HG03159 (cell line): Measurements from ENCODE around the gene ZNF729.
"Not testable (repeated sequence)": the region's sequence is repeated elsewhere in the genome, so short reads cannot be mapped to it uniquely, and the experiment has no call there.

Experiments used
- ATAC-seq: cut with Tn5 transposase; IDR thresholded peaks from one replicate; pipeline ENCODE4 v1.9.1; 2021; ENCODE audit warnings: mild to moderate bottlenecking, moderate library complexity; ENCODE audit not compliant: unreplicated experiment

ZNF729 gene

GRCh38 chr19:22286151-22286810, at the start of gene ZNF729:
ZNF729 (plus strand) TSS chr19:22286441; CDS start chr19:22286526, 85 bp downstream.
- ATAC-seq, result no peak

DNA sequence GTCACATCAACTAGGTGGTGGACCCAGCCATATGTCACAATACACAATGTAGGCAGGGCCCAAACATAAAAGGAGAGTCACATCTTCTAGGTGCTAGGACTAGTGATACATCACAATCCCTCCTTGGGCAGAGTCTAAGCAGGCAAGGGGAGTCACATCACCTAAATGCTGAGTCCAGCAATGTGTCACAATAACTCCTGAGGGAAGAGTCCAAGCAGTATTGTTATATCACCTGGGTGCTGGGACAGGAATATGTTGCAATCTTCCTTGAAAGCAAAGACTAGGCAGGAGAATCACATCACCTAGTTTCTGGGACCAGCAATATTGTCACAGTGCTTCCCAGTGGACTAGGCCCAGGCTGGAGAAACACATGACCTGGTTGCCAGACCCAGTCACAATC, 29.4 kb upstream of the ZNF729 start:
- ATAC-seq, result no peak

DNA sequence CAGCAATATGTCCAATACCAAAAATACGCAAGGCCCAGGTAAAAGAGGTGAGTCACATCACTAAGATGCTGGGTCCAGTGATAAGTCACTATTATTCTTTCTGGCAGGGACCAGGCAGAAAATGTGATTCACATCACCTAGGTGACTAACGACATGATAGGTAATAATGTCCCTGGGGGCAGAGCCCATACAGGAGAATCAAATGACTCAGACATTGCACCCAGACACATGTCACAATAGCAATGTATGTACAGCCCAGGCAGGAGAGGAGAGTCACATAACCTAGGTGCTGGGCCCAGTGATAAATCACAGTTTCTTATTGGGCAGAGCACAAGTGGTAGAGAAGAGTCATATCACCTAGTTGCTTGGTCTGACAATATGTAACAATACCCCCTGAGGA, 28.9 kb upstream of the ZNF729 start:
- no peak for ATAC-seq

GRCh38 chr19:22257916-22258315, 28.3 kb upstream of the ZNF729 start:
- ATAC-seq, result no peak

GRCh38 chr19:22260499-22260898, 25.7 kb upstream of the ZNF729 start:
- ATAC-seq, result no peak

DNA sequence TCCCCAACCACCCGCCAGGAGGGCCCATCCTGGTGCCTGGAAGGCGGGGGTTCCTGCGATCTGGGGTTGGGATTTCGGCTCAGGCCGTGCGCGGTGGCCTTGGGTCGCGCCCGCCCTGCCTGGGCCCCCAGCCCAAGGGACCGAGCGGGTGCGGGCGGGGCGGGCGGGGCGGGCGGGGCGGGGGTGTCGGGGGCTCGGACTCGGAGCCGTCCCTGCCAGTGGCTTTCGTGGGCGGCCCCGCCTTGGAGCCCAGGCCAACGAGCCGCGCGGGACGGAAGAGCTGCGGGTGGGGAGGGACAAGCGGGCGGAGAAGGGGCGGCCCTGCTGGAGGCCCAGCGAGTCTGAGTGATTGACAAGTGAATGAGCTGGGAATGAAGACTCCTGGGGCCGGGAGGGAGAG, 24.6 kb upstream of the ZNF729 start:
- ATAC-seq, result no peak

- ATAC-seq, result no peak
Observed at GRCh38 chr19:22263121-22263520, 23.1 kb upstream of the ZNF729 start.

- not testable (repeated sequence) for ATAC-seq
Observed at GRCh38 chr19:22321554-22321953, 35.3 kb downstream of the ZNF729 start.

DNA sequence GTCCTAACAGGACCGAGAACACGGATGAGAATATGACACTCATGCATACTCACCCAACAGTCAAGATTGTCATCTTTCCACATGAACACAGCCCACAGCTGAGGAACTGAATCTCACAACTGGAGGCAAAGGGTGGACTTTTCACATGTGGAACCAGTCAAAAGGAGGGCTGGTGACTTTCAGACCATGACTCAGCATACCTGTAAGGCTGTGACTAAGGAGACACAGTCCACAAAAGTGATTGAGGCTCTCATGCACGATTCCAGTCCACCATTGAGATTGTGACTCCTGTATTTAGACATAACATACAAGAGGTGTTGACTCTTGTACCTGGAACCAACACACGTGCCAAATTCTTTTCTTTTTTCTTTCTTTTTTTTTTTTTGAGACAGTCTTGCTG, 40.0 kb downstream of the ZNF729 start:
- ATAC-seq, result no peak

DNA sequence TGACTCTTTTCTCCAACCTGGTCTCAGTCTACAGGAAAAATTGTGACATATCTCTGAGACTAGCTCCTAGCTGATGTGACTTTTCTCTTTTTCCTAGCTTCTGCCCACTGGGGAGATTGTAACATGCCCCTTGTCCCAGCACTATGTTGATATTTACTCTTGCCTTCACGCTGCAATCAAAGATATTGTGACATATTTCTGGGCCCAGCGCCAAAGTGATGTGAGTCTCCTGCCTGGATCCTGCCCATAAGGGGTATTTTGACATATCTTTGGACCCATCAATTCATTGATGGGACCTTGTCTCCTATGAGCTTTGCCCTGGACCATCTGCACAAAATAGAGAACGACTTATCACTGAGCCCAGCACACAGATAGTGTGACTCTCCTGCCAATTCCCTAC, 41.1 kb downstream of the ZNF729 start:
- no peak for ATAC-seq

DNA sequence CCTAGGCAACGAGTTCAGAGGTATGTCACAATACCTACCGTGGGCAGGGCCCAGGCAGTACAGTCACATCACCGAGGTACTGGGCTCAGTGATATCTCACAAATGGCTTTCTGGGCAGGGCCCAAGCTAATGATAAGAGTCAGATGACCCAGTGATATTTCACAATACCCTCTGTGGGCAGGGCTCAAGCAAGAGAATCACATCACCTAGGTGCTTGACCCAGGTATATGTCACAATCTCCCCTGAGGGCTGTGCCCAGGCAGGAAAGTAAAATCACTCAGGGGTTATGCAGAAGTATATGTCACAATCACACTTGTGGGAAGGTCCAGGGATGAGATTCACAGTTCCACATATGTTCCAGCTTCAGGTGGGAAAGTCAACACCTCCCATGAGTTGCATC, 45.3 kb downstream of the ZNF729 start:
- ATAC-seq, result no peak

- no peak for ATAC-seq
Observed at GRCh38 chr19:22332924-22333323, 46.7 kb downstream of the ZNF729 start.

DNA sequence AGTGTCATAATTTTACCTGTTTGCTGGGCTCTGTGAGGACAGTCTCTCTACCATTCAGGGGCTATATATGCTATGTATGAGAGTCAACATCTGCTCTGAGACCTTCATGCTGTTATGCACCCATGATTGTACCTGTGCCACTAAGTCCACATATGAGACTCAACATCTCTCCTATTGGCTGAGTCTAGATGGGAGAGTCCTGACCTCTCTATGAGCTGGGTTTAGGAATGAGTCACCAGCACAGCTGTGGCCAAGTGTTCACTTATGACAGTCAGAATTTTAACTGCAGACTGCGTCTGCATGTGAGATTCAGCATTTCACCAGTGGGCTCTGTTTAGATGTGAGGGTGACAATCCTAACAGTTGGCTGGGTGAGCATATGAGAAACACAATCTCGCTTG, 49.5 kb downstream of the ZNF729 start:
- no peak for ATAC-seq

DNA sequence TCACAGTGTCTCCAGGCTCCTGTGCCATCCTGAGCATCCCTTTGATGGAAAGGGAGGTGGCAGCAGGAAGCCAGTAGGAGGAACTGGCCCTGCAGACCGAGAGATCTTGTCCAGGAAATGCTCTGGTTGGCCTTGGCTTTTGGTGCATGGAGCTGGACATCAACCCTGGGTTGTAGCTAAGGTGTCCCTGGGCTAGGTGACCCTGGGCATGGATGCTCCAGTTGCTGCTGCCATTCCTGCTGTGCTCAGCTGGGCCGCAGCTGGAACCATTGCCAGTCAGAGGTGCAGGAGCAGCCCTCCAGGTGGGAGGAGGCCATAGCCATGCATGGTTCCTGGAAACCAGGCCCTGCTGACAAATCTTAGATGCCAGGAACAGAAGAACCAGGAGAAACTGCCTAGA, 68.4 kb downstream of the ZNF729 start:
- ATAC-seq, result no peak
